H1 (cell line): ENCODE results near the gene FAH.

Experiments
- BRCA1 ChIP-seq: IDR thresholded peaks from 2 replicates; pipeline ENCODE4 v1.6.1; 2012; ENCODE audit warnings: low read depth, low read length, improper control_type of control experiment
- EZH2 ChIP-seq: fragments of 200-600 bp; sonication (generic); IDR thresholded peaks from 2 replicates; pipeline ENCODE4 v1.7.1; 2012; ENCODE audit warnings: low read depth, mild to moderate bottlenecking, moderate library complexity, low read length, inconsistent platforms; ENCODE audit not compliant: severe bottlenecking
- HDAC2 ChIP-seq, 2 experiments: fragments of 300-600 bp in 1 of 2; sonication (generic) in 1 of 2; IDR thresholded peaks; 2 replicates each; pipeline ENCODE4 v1.6.1; 2011 to 2012; ENCODE audit warnings: low read depth in 2 of 2, low read length in 2 of 2, mild to moderate bottlenecking in 2 of 2, moderate library complexity in 2 of 2, borderline replicate concordance in 1 of 2, inconsistent platforms in 1 of 2
- POLR2A ChIP-seq, 2 experiments: IDR thresholded peaks; 1 replicate in 1 of 2; 2 replicates in 1 of 2; pipeline ENCODE4 v1.6.1; 2011; ENCODE audit warnings: low read depth in 2 of 2, low read length in 2 of 2, mild to moderate bottlenecking in 2 of 2; ENCODE audit errors: control extremely low read depth in 1 of 2
- POU5F1 ChIP-seq: IDR thresholded peaks from 2 replicates; pipeline ENCODE4 v1.6.1; 2011; ENCODE audit warnings: low read depth, mild to moderate bottlenecking, low read length, moderate library complexity
- SIRT6 ChIP-seq: IDR thresholded peaks from one replicate; pipeline ENCODE4 v1.7.1; 2012; ENCODE audit warnings: low read length, inconsistent platforms
- TAF1 ChIP-seq: IDR thresholded peaks from 2 replicates; pipeline ENCODE4 v1.6.1; 2011; ENCODE audit warnings: mild to moderate bottlenecking, low read depth, low read length
- TAF7 ChIP-seq: optimal IDR thresholded peaks from 2 replicates; pipeline ENCODE3; 2011; ENCODE audit warnings: low read depth, mild to moderate bottlenecking, inconsistent platforms, low read length, moderate library complexity, borderline replicate concordance
- ZNF274 ChIP-seq: IDR thresholded peaks from 2 replicates; pipeline ENCODE4 v1.7.0; 2012; ENCODE audit warnings: low read length, borderline replicate concordance; ENCODE audit errors: extremely low read depth
- TF ChIP-seq, protein P1 (sequence below): IDR thresholded peaks from 2 replicates; pipeline ENCODE4 v1.6.1; 2012; ENCODE audit warnings: inconsistent platforms
- TF ChIP-seq, protein P2 (sequence below): IDR thresholded peaks from 2 replicates; pipeline ENCODE4 v1.6.1; 2012; ENCODE audit warnings: inconsistent platforms
- TF ChIP-seq, protein P3 (sequence below): IDR thresholded peaks from 2 replicates; pipeline ENCODE4 v1.6.1; 2011; ENCODE audit warnings: low read length, improper control_type of control experiment

DNA sequence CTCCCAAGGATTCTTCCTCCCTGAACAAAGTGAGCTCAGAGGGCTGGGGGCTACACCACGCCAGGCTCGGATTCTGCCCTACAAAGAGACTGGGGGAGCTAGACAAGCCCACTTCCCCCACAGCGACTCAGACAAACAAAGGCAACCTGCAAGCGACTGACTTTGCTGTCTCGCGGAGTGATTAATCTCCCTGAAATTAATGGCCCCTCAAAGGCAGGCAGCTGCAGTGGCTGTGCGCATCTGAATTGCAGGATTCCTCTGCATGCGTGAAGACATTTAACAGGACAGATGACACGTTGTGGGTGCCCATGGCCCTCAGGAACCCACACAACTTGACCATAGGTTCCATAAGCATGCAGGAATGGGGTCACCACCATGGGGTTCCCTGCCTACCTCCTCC is 80.8 kb downstream of the FAH start:
- TF ChIP-seq, protein P1, sequence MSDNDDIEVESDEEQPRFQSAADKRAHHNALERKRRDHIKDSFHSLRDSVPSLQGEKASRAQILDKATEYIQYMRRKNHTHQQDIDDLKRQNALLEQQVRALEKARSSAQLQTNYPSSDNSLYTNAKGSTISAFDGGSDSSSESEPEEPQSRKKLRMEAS, result no peak
- no peak for TF ChIP-seq POLR2A (IDR thresholded peaks at IDR 0.05; ENCODE audit: control extremely low read depth in 1 of 2, low read depth in 2 of 2, low read length in 2 of 2)
- no peak for TF ChIP-seq EZH2
- TF ChIP-seq, protein P2, sequence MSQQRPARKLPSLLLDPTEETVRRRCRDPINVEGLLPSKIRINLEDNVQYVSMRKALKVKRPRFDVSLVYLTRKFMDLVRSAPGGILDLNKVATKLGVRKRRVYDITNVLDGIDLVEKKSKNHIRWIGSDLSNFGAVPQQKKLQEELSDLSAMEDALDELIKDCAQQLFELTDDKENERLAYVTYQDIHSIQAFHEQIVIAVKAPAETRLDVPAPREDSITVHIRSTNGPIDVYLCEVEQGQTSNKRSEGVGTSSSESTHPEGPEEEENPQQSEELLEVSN, result no peak
- no peak for TF ChIP-seq TAF1
- no peak for TF ChIP-seq SIRT6
- TF ChIP-seq, protein P3, sequence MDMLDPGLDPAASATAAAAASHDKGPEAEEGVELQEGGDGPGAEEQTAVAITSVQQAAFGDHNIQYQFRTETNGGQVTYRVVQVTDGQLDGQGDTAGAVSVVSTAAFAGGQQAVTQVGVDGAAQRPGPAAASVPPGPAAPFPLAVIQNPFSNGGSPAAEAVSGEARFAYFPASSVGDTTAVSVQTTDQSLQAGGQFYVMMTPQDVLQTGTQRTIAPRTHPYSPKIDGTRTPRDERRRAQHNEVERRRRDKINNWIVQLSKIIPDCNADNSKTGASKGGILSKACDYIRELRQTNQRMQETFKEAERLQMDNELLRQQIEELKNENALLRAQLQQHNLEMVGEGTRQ, result no peak
- no peak for TF ChIP-seq HDAC2 (IDR thresholded peaks at IDR 0.05; ENCODE audit: borderline replicate concordance in 1 of 2, low read depth in 2 of 2, low read length in 2 of 2)
- TF ChIP-seq TAF7, result no peak
- TF ChIP-seq ZNF274, result no peak
- TF ChIP-seq POU5F1, result no peak
- no peak for TF ChIP-seq BRCA1
